WTC11 (cell line): ENCODE measurements around the gene FUT6.
"Not testable (repeated sequence)": the region's sequence is repeated elsewhere in the genome, so short reads cannot be mapped to it uniquely, and the experiment has no call there.

ENCODE experiments used
- ETV6 ChIP-seq: sonication (generic); formaldehyde crosslinking; IDR thresholded peaks from 2 replicates; pipeline ENCODE4 v1.8.1; 2022; ENCODE audit warnings: mild to moderate bottlenecking, missing genetic modification reagents
- TCF7 ChIP-seq: sonication (generic); formaldehyde crosslinking; IDR thresholded peaks from 2 replicates; pipeline ENCODE4 v1.8.0; 2022; ENCODE audit warnings: mild to moderate bottlenecking, low read depth, missing genetic modification reagents, moderate library complexity
- TF ChIP-seq, protein P1 (sequence below): fragments of 200-600 bp; IDR thresholded peaks from 2 replicates; pipeline ENCODE4 v1.8.0; 2022; ENCODE audit warnings: antibody characterized with exemption

DNA sequence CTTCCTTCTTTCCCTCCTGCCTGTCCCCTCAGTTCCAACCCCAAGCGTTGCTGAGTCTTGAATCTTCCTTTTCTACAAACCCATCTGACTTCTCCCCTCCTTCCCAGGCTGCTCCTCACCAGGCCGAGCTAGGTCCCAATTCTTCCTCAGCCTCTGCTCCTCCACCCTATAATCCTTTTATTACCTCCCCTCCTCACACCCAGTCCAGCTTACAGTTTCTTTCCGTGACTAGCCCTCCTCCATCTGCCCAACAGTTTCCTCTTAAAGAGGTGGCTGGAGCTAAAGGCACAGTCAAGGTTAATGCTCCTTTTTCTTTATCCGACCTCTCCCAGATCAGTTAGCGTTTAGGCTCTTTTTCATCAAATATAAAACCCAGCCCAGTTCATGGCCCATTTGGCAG is 9.1 kb upstream of the FUT6 start:
- not testable (repeated sequence) for TF ChIP-seq TCF7; ETV6 (CRISPR knock-in tag)
- TF ChIP-seq, protein P1, sequence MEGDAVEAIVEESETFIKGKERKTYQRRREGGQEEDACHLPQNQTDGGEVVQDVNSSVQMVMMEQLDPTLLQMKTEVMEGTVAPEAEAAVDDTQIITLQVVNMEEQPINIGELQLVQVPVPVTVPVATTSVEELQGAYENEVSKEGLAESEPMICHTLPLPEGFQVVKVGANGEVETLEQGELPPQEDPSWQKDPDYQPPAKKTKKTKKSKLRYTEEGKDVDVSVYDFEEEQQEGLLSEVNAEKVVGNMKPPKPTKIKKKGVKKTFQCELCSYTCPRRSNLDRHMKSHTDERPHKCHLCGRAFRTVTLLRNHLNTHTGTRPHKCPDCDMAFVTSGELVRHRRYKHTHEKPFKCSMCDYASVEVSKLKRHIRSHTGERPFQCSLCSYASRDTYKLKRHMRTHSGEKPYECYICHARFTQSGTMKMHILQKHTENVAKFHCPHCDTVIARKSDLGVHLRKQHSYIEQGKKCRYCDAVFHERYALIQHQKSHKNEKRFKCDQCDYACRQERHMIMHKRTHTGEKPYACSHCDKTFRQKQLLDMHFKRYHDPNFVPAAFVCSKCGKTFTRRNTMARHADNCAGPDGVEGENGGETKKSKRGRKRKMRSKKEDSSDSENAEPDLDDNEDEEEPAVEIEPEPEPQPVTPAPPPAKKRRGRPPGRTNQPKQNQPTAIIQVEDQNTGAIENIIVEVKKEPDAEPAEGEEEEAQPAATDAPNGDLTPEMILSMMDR, result not testable (repeated sequence)
